ENCODE data around the gene CDC26.
"Not testable (repeated sequence)": the region's sequence is repeated elsewhere in the genome, so short reads cannot be mapped to it uniquely, and the experiment has no call there.

Gene CDC26

GRCh38 chr9:113275157-113276131 is at the start of gene CDC26, which contains the start of gene PRPF4:
TSS of gene CDC26 (minus strand) at chr9:113275572. CDS start at chr9:113272507, 3,065 bp downstream.
TSS of gene PRPF4 (plus strand) at chr9:113275658. CDS start at chr9:113275744, 86 bp downstream.
- DNase-seq, result peak; percentile 99

- DNase-seq, result no peak
These were observed 47.3 kb upstream of the CDC26 start for GRCh38 chr9:113322671-113323070.

GRCh38 chr9:113320051-113320450 is 44.7 kb upstream of the CDC26 start:
- DNase-seq, result no peak

DNA sequence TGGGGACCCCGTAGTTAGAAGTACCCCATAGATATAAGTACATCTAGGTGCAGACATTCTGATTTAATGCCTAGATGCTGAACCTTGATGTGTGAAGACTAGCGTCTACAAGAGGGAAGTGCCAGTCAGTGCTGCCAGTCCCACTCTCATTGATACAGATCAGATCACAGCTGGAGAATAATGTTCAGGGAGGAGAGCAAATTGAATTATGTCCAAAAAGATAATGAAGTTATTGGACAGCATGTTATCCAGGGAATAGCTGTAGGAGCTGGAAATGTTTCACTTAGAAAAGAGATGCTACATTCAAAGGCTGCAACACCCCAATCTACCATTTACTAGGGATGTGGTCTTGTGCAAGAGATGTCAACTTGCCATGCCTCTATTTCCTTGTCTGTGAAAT is 43.7 kb upstream of the CDC26 start:
- no peak for DNase-seq

- DNase-seq, result no peak
These were observed 42.4 kb upstream of the CDC26 start for GRCh38 chr9:113317777-113318176.

GRCh38 chr9:113316030-113316429 is 40.7 kb upstream of the CDC26 start:
- DNase-seq, result no peak

DNA sequence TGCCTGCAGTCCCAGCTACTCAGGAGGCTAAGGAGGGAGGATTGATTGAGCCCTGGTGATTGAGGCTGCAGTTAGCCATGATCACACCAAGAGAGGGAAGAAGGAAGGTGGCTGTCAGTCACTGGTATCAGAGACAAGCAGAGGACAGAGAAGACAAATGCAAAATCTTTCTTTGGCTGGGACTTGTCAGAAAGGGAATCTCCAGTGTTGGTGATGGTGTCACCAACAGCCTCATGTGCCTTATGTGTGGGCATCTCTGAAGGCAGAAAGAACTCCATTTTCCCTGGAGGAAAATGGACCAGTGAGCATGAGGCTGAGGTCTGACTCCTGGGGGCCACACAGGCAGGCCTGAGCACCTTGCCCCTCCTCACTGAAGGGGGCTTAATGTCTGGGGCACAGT is 39.9 kb upstream of the CDC26 start:
- DNase-seq, result no peak

GRCh38 chr9:113313261-113313660 is 37.9 kb upstream of the CDC26 start:
- DNase-seq, result no peak

- peak; percentile 29 for DNase-seq
These were observed 36.6 kb upstream of the CDC26 start for GRCh38 chr9:113311961-113312360.

DNA sequence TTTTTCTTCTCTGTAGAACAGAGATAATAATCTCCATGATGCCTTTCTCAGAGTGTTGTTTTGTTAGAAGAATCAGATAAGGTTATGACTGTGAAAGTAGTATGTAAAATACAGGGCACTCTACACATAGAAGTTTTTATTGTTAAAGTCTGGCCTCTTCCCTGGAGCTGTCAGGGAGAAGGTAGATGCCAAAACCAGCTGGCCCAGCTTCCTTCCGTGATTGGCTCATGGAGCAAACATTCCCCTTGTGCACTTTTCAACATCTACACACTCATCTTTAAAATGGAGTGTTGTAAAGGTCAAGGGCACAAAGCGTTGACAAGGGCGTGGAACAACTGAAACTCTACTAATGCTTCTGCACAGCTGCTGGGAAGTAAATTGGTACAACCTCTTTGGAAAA is 35.2 kb upstream of the CDC26 start:
- DNase-seq, result no peak

DNA sequence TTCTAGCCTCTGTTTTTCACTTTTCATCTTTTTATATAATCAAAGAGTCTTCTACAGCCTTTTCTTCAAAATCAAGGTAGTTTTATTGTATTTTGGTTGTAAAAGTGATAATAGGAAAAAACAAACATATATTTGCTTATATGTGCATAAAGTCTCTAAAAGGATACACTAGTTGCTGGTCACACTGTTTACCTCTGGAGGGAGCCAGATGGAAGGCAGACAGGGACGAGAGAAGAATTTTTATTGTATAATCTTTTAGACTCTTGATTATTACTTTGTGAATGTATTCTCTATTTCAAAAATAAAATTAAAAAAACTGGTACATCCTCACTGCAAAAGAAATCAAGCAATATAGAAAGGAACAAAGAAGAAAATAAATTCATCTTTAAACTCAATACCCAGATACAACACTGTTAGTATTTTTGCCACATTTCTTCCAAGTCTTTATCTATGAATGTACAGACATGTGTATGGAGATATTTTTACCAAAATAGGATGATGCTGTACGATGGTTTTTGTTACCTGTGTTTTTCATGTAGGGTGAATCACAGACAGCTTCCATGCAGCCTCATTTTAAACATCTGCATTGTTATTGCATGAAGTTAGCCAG is 33.9 kb upstream of the CDC26 start:
- peak; percentile 28 for DNase-seq

DNA sequence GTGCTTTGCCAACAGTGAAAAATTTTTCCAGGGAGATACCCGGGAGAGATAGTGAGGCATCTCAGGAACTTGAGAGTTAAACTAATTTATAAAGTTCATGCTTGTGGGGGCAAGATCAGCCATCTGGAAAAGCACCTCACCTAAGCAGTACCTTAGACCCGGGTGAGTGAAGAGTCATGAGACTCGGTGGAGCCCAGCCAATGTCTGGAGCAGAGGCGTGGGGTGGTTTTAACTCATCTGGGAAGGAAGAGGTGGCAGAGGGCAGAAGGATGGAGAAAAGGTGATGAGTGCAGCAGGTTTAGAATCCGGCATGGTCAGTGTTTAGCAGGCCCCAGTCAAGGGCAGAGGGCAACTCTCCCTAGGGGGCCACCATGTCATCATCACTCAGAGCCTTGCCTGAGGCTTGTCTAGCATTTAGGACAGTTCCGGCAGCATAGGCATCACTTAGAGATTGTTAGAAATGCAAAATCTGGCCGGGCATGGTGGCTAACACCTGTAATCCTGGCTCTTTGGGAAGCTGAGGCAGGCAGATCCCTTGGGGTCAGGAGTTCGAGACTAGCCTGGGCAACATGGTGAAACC is 32.1 kb upstream of the CDC26 start:
- DNase-seq, result no peak

- no peak for DNase-seq
These were observed 31.2 kb upstream of the CDC26 start for GRCh38 chr9:113306566-113306965.

- DNase-seq, result no peak
These were observed 27.5 kb upstream of the CDC26 start, which contains the start of gene RNF183 for GRCh38 chr9:113302792-113303418. TSS of gene RNF183 (minus strand) at chr9:113303376. CDS start at chr9:113298184, 5,192 bp downstream.

DNA sequence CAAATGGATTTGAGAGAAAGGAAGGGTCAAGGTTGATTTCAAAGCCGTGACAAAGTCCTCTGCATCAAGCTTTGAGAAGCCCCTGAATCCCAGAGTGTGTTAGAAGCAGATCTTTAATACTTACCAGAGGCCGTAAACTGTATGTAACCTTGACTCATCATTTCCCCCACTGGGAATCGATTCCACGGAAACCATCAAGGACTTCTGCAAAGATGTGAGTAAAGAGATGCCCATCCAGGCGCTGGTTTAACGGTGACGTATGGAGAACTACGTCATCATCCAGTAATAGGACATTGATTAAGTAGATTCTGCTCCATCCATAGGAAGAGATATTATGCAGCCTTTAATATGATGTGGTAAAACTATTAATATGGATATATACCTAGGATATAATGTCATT is 26.2 kb upstream of the CDC26 start:
- peak; percentile 11 for DNase-seq

DNA sequence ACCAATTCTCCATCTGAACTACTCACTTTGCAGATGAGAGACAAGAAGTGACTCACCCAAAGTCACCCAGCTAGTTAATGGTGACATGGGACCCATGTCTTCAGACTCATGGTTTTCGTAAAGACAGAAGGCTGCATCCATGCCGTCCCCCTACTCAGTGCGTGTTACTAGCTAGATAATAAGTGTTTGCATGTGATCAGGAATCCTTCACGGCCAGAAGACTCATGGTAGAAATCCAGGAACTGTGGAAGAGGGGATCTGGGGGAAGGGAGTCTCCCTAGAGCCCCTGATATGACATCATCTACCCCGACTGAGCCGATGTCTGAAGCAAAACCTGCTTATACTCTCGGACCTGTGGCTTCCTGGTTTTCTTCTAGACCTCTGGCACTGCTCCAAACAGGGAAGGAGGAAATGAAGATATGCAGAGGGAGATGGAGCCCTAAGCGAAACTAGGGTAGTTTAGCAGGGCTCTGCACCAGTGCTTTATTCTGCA is 24.5 kb upstream of the CDC26 start:
- DNase-seq, result peak; percentile 27

- no peak for DNase-seq
These were observed 23.8 kb upstream of the CDC26 start for GRCh38 chr9:113298924-113299770.

DNA sequence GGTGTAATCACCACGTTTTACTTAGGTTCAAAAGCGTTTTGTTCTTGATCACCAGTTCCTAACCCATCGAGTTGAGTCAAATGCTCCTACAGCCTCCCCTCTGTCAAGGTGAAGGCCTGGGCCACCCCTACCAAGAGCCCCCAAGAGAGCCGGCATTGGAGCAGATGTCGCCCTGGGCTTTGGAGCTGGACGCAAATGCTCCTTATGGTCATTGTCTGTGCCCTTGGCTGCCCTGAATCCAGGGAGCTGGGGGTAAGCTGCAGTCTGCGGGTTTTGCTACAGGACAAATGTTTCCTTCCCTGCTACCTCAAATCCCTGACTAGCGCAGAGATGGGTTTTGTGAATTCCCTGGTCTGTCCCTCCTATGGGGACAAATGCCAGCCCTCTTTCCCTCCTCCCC is 22.9 kb upstream of the CDC26 start:
- DNase-seq, result no peak

DNA sequence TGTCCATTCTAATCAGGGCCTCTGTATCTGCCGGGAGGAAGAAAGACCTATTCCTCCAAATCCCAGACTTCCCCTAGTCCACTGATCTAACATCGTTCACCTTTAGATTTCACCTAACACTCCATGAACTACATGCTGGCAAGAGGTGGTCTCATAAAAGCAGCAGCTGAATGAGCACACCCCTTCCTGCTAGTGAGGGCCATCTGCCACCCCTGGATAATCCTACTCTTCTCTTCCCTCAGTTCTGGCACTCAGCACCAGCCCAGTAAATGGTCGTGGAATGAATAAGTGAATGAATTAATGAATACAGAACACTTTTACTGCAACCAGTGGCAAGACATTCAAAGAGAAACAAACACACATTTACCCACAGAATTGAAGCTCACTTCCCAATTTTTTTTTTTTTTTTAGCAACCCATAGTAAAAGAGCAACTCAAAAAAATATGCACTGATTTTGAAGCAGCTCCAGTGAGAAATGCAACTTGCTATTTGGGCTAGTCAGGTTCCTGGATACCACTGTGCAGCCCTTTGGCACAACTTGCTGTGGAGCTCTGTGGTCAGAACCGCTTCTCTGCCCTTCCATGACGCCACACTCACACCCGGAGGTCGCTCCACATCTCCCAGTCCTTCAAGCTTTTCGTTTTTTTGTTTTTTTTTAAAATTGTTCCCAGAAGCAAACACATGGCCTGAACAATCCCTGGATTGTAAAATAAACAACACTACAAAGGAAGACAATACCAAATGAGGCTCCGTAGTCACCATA is 21.6 kb upstream of the CDC26 start:
- no peak for DNase-seq

DNA sequence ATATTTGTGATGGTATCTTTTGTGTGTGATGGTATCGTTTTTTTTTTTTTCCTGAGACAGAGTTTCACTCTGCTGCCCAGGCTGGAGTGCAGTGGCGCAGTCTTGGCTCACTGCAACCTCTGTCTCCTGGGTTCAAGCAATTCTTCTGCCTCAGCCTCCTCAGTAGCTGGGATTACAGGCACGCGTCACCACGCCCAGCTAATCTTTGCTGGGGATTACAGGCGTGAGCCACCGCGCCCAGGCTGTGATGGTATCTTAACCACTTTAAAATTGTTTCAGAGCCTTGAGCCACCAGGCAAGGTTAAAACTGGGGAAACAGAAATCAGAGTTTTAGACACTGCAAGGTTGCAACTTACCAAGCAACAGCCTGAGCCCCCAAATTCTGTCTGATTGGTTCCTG is 20.9 kb upstream of the CDC26 start:
- not testable (repeated sequence) for DNase-seq

- DNase-seq, result peak; percentile 73
These were observed 18.0 kb upstream of the CDC26 start for GRCh38 chr9:113293285-113293878.

All from fibroblast of skin of right quadriceps (primary cell).